A549 (cell line): ENCODE measurements around the gene MSI2.

ENCODE experiments used
- CHD2 ChIP-seq: fragments of 150-350 bp; IDR thresholded peaks from 2 replicates; pipeline ENCODE4 v1.6.1; 2014; ENCODE audit warnings: low read length; ENCODE audit not compliant: partially characterized antibody
- EP300 ChIP-seq, 2 experiments: fragments of >200 bp; sonication (Bioruptor Twin); formaldehyde crosslinking; IDR thresholded peaks; 2 replicates in 1 of 2; 3 replicates in 1 of 2; pipeline ENCODE4 v1.6.1; 2016 to 2017
- FOSL2 ChIP-seq, 2 experiments: fragments of 450-650 bp in 1 of 2; fragments of >200 bp in 1 of 2; sonication (Bioruptor Twin) in 1 of 2; formaldehyde crosslinking; IDR thresholded peaks; 2 replicates each; pipeline versions ENCODE4 v1.5.0 to v1.6.1; 2016 to 2020; ENCODE audit warnings: mild to moderate bottlenecking in 1 of 2, moderate library complexity in 1 of 2
- MAFK ChIP-seq: fragments of 450-650 bp; IDR thresholded peaks from 2 replicates; pipeline ENCODE4 v1.6.1; 2014; ENCODE audit not compliant: partially characterized antibody
- NR3C1 ChIP-seq: fragments of >200 bp; sonication (Bioruptor Twin); formaldehyde crosslinking; IDR thresholded peaks from 3 replicates; pipeline ENCODE4 v1.6.1; 2017
- POLR2A ChIP-seq: IDR thresholded peaks from 2 replicates; pipeline ENCODE4 v1.6.1; 2012; ENCODE audit warnings: mild to moderate bottlenecking, low read length
- RCOR1 ChIP-seq: fragments of 150-350 bp; IDR thresholded peaks from 2 replicates; pipeline ENCODE4 v1.6.1; 2014; ENCODE audit warnings: antibody characterized with exemption, low read length, low read depth
- ZNF302 ChIP-seq: fragments of 250-450 bp; sonication (Bioruptor Pico); IDR thresholded peaks from 2 replicates; pipeline ENCODE4 v1.9.0; 2021; ENCODE audit warnings: inconsistent platforms, mild to moderate bottlenecking, moderate library complexity
- TF ChIP-seq, protein P1 (sequence below): fragments of >200 bp; sonication (Bioruptor Twin); formaldehyde crosslinking; IDR thresholded peaks from 3 replicates; pipeline ENCODE4 v1.5.1; 2016
- TF ChIP-seq, protein P2 (sequence below): fragments of 200-600 bp; sonication (generic); IDR thresholded peaks from 2 replicates; pipeline ENCODE4 v1.6.1; 2016; ENCODE audit warnings: antibody characterized with exemption, mild to moderate bottlenecking, moderate library complexity

DNA sequence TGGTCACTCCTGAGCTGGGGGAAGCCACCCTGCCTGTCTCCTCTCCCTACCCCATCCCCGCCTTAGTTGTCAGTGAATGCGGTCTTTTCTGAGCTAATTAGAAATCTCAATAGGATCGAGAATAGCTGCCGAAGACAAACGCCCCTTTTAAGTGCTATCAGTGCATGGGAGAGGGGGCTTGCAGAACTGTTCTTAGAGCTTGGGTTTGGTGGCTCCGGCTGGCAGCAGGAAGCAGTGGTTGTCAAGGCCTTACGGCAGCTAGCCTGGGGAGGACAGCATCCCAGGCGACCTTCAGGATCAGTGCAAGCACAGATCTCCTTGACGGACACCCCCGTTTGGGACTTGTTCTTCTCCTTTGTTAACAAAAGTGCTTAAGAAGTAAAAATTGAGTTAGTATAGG, 293.7 kb downstream of the MSI2 start:
- TF ChIP-seq, protein P1, sequence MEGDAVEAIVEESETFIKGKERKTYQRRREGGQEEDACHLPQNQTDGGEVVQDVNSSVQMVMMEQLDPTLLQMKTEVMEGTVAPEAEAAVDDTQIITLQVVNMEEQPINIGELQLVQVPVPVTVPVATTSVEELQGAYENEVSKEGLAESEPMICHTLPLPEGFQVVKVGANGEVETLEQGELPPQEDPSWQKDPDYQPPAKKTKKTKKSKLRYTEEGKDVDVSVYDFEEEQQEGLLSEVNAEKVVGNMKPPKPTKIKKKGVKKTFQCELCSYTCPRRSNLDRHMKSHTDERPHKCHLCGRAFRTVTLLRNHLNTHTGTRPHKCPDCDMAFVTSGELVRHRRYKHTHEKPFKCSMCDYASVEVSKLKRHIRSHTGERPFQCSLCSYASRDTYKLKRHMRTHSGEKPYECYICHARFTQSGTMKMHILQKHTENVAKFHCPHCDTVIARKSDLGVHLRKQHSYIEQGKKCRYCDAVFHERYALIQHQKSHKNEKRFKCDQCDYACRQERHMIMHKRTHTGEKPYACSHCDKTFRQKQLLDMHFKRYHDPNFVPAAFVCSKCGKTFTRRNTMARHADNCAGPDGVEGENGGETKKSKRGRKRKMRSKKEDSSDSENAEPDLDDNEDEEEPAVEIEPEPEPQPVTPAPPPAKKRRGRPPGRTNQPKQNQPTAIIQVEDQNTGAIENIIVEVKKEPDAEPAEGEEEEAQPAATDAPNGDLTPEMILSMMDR: no peak
- no peak for TF ChIP-seq EP300 (IDR thresholded peaks at IDR 0.05)
- TF ChIP-seq POLR2A: no peak
- TF ChIP-seq MAFK: no peak
- TF ChIP-seq RCOR1: no peak
- TF ChIP-seq ZNF302 (CRISPR knock-in tag): no peak
- no peak for TF ChIP-seq NR3C1
- TF ChIP-seq CHD2: no peak
- TF ChIP-seq, protein P2, sequence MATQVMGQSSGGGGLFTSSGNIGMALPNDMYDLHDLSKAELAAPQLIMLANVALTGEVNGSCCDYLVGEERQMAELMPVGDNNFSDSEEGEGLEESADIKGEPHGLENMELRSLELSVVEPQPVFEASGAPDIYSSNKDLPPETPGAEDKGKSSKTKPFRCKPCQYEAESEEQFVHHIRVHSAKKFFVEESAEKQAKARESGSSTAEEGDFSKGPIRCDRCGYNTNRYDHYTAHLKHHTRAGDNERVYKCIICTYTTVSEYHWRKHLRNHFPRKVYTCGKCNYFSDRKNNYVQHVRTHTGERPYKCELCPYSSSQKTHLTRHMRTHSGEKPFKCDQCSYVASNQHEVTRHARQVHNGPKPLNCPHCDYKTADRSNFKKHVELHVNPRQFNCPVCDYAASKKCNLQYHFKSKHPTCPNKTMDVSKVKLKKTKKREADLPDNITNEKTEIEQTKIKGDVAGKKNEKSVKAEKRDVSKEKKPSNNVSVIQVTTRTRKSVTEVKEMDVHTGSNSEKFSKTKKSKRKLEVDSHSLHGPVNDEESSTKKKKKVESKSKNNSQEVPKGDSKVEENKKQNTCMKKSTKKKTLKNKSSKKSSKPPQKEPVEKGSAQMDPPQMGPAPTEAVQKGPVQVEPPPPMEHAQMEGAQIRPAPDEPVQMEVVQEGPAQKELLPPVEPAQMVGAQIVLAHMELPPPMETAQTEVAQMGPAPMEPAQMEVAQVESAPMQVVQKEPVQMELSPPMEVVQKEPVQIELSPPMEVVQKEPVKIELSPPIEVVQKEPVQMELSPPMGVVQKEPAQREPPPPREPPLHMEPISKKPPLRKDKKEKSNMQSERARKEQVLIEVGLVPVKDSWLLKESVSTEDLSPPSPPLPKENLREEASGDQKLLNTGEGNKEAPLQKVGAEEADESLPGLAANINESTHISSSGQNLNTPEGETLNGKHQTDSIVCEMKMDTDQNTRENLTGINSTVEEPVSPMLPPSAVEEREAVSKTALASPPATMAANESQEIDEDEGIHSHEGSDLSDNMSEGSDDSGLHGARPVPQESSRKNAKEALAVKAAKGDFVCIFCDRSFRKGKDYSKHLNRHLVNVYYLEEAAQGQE: no peak
- no peak for TF ChIP-seq FOSL2 (IDR thresholded peaks at IDR 0.05)
- TF ChIP-seq FOSL2 (CRISPR knock-in tag; IDR thresholded peaks at IDR 0.05): no peak
